ENCODE results near the gene GUCY1B1.

DNA sequence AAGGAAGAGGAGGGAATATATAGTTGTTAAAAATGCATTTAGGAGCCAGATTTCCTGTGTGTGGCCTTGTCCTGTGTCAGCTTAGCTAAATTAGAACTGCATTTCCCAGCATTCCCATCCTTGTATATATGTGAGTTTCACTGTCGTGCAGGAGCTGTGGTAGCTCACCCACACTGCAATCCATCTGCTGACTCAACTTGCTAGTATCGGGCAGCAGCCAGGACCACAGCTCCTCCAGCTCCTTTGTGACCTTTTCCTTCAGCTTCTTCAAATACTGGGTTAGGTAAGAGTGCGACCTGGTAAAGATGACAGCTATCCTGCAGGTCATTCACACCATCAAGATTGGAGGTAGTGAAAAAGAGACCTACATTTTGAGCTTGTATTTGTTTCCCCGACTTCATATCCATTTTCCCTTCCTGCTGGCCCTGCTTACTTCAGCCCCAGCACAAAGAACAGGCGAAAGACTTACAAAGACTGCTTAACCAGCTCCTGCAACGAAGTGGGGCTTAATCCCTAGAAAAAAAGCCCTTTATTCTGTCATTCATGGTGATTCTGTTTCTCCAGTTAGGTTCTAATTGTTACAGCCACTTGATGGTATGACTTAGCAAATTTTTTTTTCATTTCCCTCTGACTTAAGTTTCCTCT lies 95.9 kb downstream of the GUCY1B1 start:
- TF ChIP-seq POLR2A (IDR thresholded peaks at IDR 0.05) (no peak), POLR2AphosphoS5 (IDR thresholded peaks at IDR 0.05) (no peak), CTCF (IDR thresholded peaks at IDR 0.05) (no peak)
